CD4-positive, alpha-beta T cell treated with Interleukin-15 for 1 hour (primary cell): ENCODE data around the gene MYH16.
A peak's percentile ranks its signal among the peaks of the same experiment; 100 is the strongest.
"Not testable (repeated sequence)": the region's sequence is repeated elsewhere in the genome, so short reads cannot be mapped to it uniquely, and the experiment has no call there.

Experiments used
- DNase-seq: peaks from one replicate; pipeline ENCODE4 v3.0.0-alpha.2; 2020

The MYH16 gene

GRCh38 chr7:99308461-99309074, 35.9 kb downstream of the MYH16 start:
- DNase-seq: no peak

DNA sequence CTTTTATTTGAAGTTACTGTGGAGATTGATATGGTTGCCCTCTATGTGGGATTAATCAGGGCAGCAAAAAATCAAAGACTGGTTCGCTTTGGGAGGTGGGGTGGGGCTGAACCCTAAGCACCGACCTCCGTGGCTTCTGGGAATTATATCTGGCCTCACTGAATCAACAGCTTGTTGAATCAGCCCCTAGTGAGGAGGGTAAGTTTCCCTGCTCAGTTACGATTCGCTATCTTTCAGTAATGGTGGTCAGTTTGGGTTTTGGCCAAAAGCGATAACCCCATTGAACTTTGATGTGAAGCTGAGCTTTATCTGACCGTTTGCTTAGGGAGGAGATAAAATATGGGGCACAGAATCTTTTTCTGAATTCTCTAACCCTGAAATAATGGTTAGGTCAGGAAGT, 36.5 kb downstream of the MYH16 start:
- no peak for DNase-seq

GRCh38 chr7:99310004-99310403, 37.4 kb downstream of the MYH16 start:
- DNase-seq: no peak

DNA sequence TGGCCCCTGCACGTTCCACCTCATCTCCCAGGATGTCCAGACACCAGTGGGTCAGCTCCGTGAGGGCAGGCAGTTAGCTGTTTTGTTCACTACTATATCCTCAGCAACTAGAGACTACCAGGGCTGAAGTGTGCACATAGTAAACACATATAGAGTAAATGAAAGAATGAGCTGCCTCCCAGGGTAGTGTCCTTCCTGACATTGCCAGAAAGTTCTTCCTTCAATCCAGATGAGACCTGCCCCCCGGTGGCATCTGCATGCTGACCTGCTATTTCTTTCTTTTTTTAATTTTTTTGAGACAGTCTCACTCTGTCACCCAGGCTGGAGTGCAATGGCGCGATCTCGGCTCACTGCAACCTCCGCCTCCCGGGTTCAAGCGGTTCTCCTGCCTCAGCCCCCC, 39.1 kb downstream of the MYH16 start:
- no peak for DNase-seq

DNA sequence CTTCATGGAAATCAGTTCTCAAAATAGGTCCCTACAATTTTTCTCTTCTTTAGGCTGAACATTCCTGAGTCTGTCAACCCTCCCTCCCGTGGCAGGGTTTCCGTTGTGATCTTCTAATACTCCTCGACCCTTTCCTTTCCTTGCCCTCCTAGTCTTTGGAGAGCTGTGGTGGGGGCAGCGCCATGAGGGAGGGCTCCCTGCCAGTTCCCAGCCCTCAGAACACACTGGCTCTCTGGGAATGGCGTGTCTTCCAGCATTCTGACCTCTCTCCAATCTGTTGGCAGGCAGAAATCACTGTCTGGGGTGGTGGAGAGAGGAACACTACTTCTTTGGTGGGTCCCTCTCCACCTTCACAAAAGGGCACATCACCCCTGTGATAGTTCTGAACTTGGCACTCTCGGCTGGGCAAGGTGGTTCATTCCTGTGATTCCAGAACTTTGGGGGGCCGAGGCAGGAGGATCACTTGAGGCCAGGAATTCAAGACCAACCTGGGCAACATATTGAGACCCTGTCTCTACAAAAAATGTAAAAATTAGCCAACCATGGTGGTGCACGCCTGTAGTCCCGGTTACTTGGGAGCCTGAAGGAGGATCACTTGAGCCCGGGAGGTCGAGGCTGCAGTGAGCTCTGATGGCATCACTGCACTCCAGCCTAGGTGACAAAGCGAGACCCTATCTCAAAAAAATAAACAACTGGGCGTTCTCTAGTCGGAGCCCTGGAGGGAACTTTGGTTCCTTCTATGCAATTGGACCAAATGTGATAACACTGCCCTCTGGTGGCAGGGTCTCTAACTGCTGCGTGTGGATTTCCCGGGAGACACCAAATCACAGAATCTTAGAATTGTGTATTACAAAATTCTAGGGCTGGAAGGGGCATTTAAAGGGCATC, 39.9 kb downstream of the MYH16 start:
- peak; percentile 47 for DNase-seq

DNA sequence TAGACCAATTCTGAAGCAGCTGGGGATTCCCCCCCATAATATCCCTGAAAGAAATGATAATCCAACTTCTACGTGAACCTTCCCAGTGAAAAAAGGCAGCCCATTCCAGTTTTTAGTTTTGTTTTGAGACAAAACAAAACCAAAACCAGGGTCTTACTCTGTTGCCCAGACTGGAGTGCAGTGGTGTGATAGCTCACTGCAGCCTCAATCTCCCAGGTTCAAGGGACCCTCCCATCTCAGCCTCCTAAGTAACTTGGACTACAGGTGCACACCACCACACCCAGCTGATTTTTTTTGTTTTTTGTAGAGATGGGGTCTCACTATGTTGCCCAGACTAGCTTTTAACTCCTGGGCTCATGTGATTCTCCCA, 40.5 kb downstream of the MYH16 start:
- no peak for DNase-seq

DNA sequence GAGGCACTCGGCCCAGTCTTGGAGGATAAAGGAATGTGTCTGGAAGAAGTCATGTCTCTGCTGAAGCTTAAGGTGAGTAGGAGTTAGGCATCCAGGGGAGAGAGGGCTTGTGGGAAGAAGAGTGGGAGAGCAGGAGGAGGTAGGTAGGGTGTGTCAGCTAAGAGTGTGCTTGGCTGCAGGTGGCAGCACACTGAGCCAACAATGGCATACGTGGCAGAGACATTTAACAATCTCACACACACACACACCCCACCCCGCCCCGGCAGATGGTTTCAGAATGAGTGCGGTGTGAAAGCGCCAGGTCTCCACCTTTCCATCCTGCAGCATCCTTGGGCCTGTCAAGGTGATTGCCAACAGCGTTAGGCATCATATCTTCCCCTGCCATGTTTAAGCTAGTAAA, 41.9 kb downstream of the MYH16 start:
- no peak for DNase-seq

DNA sequence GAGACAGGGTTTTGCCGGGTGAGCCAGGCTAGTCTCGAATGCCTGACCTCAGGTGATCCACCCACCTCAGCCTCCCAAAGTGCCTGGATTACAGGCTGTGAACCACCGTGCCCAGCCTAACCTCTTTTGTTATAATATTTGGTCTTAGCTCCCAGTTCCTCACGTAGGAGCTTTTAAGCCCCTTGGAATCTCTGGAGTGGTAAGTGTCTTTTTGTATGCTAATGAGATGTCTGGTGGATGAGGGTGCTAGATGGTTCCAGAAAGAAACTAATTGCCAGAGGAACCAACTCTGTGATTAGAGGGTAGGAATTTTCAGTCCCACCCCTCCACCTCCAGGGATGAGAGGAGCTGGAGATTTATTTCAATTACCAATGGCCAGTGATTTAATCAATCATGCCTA, 47.7 kb downstream of the MYH16 start:
- no peak for DNase-seq

DNA sequence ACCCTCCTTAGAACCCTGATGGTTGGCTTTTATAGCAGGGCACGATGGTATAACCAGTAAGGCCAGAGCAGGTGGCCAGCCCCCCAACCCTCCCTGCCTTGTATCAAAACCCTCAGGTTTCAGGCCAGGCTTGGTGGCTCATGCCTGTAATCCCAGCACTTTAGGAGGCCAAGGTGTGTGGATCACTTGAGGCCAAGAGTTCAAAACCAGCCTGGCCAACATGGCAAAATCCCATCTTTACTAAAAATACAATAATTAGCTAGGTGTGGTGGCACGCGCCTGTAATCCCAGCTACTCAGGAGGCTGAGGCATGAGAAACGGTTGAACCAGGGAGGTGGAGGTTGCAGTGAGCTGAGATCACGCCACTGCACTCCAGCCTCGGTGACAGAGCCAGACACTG, 50.0 kb downstream of the MYH16 start:
- DNase-seq: not testable (repeated sequence)

GRCh38 chr7:99324559-99324958, 51.9 kb downstream of the MYH16 start:
- no peak for DNase-seq

- no peak for DNase-seq
Observed at GRCh38 chr7:99325001-99325493, 52.4 kb downstream of the MYH16 start.

- peak; percentile 93 for DNase-seq
Observed at GRCh38 chr7:99325592-99326407, 53.2 kb downstream of the MYH16 start, which contains the start of gene ARPC1A. TSS of gene ARPC1A (plus strand) at chr7:99325898. CDS start at chr7:99333354, 7,456 bp downstream.

DNA sequence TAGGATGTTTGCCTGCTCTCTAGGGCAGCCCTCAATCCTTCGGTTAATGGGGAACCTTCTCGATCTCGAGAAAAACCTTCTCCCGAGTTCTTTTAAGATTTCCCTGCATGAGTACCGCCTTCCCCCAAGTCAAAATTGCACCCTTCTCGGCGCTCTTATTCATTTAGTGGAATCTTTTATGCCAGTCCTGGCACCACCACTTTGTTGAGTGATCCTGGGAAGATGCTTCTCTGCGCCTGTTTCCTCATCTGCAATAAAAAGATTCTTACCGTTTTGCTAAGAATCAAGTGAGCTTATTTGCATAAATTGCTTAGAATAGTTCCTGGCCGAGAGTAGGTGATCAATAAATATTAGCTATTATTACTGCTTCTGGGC, 53.8 kb downstream of the MYH16 start:
- no peak for DNase-seq

DNA sequence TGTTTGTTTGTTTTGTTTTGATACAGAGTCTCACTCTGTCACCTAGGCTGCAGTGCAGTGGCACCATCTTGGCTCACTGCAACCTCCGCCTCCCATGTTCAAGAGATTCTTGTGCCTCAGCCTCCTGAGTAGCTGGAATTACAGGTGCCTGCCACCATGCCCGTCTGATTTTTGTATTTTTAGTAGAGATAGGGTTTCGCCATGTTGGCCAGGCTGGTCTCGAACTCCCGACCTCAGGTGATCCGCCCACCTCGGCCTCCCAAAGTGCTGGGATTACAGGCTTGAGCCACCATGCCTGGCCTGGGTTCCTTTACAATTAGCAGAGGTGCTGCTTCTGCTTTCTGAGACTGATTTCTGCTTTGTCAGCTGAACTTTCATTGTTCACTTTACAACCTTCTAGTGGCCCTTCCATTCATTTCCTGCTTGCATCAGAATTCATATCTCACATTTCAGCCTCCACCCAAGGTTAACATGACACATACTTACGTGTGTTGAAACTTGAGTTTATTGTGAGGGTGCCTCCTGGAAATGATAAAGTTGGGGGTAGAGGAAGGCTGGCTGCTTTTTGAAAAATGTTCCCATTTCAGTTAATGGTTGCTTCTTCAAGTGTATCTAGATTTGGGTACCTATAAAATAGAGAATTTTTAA, 57.8 kb downstream of the MYH16 start:
- peak; percentile 37 for DNase-seq

DNA sequence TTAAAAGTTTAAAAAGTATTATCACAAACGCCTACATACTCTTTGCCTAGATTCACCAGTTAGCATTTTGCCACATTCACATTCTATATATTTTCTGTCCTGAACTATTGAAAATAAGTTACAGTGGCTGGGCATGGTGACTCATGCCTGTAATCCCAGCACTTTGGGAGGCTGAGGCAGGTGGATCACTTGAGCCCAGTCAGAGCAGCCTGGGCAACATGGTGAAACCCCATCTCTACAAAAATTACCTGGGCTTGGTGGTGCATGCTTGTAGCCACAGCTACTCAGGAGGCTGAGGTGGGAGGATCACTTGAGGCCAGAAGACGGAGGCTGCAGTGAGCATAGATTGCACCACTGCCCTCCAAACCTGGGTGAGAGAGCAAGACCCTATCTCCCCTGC, 58.4 kb downstream of the MYH16 start:
- no peak for DNase-seq

- DNase-seq: no peak
Observed at GRCh38 chr7:99339595-99339994, 67.0 kb downstream of the MYH16 start.

GRCh38 chr7:99340659-99341058, 68.0 kb downstream of the MYH16 start:
- DNase-seq: no peak

GRCh38 chr7:99344061-99344647, 71.5 kb downstream of the MYH16 start:
- DNase-seq: no peak

GRCh38 chr7:99350641-99351040, 78.0 kb downstream of the MYH16 start:
- DNase-seq: not testable (repeated sequence)

DNA sequence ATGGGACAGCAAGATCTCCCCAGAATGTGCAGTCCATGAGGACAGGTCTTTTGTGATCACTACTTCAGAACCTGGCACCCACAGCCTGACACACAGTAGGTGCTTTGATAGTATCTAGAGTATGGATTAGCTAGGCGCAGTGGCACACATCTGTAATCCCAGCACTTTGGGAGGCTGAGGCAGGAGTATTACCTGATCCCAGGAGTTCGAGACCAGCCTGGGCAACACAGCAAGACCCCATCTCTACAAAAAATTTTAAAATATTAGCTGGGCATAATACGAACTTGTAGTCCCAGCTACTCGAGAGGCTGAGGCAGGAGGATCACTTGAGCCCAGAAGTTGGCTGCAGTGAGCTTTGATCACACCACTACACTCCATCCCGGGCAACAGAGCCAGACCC, 79.6 kb downstream of the MYH16 start:
- DNase-seq: no peak

DNA sequence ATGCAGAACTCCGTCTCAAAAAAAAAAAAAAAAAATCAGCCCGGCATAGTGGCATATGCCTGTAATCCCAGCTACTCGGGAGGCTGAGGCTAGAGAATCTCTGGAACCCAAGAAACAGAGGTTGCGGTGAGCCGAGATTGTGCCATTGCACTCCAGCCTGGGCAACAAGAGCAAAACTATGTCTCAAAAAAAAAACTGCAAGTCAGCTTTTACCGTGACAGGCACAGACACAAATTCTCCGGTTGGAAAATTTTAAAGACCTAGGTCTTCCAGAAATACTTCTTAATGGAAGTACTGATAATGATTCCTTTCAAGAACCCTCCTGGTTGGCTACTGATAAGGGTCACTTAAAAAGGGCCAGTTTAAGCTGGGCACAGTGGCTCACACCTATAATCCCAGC, 82.5 kb downstream of the MYH16 start:
- no peak for DNase-seq

- no peak for DNase-seq
Observed at GRCh38 chr7:99357701-99358490, 85.3 kb downstream of the MYH16 start.
